ENCODE measurements around the gene SHANK2.
"Not testable (repeated sequence)": the region's sequence is repeated elsewhere in the genome, so short reads cannot be mapped to it uniquely, and the experiment has no call there.

Gene SHANK2

DNA sequence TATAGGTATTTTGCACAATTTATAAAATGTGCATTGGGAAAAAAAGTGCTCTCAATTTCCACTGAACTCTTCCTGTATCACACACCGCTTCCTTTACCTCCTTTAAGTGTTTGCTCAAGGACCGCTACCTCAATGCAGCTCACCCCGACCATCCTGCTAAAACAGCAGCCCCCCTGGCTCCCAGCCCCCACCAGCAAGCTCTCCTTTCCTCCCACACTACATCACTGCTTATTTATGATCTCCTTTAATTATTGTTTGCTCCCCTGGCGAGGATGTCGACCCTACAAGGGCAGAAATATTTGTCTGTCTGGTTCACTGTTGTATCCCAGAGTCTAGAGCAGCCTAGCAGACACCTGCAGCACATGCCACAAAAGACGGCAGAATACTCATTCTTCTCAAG, 10.0 kb downstream of the SHANK2 start:
- no peak for DNase-seq

DNA sequence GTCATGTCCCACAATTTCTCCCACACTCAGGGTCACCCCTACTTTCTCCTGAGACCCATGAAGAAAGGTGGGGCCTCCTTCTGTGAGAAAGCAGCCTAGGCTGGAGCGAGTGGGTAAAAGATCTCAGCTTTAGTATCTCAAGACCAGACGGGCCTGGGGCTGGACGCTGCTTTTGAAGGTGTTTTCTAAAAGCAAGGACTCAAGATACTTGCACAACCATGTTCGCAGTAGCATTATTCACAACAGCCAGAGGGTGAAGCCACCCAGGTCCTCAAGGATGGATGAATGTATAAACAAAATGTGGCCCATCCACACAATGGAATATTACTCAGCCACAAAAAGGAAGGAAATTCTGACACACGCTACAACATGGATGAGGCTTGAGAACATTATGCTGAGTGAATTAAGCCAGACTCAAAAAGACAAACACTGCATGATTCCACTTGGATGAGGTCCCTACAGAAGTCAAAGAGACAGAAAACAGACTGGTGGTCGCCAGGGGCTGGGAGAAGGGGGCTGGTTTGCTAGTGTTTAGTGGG, 10.6 kb downstream of the SHANK2 start:
- no peak for DNase-seq

DNA sequence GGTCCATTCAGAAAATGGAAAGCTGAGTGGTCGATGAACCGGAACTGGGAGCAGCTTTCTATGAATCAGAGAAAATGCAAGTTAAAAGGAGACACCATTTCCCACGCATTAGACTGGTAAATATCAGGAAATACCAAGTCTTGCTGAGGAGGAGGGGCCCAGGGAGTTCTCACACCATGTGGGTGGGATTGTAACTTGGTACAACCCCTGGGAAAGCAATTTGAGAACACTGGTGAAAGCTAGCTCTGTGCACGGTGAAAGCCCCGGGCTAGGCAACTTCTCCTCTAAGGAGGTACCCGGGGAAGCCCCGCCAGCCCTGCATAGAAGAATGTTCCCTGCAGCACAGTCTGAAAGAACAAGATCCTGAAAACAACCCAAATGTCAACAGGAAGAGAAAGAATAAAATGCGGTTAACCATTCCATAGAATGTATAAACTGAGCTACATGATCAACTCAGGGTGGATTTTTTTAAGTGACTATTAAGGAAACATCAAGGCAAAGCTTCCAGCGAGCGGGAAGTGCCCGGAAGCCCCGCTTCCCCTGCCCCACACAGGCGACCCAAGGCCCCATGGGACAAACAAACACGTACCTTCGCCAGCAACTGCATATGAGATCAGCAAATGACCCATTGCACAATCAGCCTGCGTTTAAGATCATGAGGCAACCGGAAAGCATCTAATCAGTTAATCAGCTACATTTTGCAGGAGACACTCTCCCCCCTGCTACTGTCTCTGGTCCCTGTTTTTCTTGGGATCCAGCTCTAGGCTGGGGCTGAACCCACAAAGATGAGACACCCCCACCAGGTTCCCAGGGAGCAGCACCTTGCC, 11.3 kb downstream of the SHANK2 start:
- no peak for DNase-seq

DNA sequence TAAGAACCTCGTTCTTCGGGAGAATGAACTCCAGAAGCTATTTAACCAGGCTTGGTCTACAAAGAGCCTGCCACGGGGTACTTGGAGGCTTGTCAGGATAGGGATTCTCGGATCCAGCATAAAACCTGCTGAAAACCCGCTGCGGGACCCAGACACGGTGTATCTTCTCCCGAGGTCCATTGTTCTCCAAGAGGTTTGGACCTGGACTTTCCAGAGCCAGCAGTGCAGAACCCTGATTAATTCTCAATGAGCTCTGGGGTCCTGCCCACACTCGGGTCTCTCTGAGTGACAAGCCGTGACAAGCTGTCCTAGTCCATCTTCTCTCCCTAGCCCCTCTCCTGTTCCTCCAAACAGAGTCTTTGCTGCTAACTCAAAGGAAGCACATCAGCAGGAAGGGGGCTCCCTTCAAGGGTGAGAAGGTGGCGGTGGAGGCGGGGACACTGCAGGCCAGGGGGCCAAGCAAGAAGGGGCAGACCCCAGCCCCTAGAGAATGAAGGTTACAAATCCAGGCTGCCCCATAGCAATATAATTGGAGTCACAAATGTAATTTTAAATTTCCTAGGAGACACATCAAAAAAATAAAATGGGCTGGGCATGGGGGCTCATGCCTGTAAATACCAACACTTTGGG, 12.2 kb downstream of the SHANK2 start:
- no peak for DNase-seq

DNA sequence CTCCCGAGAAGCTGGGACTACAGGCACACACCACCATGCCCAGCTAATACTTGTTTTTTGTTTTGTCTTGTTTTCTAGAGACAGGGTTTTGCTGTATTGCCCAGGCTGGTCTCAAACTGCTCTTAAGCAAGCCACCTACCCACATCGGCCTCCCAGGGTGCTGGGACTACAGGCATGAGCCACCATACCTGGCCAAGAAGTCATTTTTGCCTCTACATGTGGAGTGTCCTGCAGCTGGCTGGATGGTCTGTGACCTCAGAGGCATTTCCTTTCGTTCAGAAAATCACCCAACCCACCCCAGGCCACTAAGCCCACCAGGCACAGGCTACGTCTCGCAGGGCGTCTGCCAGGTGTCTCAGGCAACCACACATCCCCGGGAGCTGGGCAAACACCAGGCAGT, 12.8 kb downstream of the SHANK2 start:
- DNase-seq: no peak

DNA sequence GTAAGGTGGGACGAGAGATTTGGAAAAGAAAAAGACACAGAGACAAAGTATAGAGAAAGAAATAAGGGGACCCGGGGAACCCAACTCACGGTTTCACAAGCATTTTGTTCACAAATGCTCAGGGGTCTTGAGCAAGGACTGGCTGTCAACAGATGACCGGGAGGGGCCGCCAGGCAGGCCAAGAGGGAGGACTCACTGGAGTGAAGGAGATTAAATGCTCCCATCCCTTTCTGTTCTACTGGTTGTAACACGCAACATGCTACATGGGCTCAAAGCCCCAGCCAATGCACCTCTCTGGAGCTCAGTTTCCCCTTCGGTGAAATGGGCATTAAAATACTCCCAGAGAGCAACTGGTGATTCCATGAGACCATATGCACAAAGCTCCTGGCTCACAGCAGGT, 13.4 kb downstream of the SHANK2 start:
- no peak for DNase-seq

DNA sequence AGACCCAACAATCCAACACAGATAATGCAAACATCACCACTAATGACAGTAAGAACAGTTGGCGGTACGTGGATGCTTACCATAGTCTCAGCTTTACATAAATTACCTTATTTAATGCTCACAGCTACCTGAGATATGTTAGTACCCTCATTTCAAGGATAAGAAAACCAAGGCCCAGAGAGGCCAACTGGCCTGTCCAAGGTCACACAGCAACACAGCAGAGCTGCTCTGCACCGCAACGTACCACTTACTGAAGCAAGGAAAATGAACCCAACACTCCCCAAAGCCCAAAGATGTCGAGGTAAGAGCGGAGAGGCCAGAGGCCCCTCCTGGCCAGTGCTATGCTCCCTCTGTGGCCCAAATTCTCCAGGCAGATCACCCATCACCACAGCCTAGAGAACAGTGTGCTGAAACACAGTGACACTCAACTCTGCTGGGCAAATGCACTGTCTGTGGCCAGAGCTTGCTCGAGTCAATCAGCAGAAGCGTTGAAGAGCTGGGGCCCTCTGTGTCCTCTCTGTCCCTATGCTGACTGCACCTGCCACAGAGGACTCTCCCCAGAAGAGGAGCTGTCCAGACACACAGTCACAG, 14.0 kb downstream of the SHANK2 start:
- DNase-seq: no peak

DNA sequence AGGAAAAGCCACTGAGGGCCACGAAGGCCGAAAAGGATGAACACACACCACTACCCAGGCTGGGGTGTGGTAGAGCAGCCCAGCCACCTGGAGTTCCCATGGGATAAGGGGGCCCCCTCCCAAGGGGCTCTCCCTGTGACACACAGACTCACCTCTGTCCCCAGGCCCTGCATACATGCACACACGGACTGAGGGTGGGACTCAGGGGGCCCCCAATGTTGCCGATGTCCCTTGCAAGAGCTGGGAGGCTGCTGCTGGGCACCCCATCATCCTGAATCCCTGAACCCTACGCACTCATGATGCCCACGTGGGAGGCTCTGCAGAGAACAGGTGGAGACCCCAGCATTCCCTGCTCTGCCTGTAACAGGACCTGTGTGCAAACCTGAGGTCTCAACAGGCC, 14.5 kb downstream of the SHANK2 start:
- no peak for DNase-seq

DNA sequence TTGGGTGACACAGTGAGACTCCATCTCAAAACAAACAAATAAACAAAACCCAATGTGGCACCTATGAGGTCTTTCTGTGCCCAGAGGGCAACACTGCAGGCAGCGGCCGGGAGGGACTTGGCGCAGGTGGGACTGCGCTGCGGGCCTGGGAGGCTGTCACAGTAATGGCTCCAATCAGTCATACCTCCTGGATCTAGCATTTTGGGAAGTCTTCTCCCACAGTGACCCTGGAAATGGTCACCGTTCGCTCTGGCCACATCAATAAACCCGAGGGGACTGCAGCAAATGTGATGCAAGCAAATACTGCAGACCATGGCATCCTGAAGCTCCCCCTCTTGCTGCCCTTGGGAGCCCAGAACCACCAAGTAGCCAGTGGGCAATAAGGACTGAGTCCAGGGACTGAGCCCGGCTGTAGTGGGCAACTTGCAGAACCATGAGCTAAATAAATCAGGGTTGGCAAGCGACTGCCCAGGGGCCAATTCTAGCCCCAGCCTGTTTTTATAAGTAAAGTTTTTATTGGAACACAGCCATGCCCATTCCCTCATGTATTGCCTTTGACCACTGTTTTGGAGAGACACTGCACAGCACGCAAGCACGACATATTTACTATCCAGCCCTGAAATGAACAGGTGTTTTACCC, 15.4 kb downstream of the SHANK2 start:
- no peak for DNase-seq

DNA sequence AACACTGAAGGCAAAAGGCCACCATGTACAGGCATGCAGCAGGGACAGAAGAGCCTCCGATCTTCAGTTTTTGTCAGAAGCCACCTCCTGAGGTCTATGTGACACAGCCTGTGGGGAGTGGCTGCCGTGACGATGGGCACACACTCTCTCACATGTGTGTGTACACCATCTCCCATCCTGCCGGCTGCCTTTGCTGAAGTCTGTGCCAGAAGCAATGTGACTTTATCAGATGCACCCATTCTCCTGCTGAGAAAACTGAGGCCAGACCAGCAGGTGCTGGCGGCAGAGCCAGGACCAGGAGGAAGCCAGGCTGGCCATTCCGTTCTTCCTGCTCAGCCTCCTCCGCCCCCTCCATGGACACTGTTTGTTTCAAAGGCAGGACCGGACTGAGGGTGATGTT, 16.7 kb downstream of the SHANK2 start:
- DNase-seq: no peak

DNA sequence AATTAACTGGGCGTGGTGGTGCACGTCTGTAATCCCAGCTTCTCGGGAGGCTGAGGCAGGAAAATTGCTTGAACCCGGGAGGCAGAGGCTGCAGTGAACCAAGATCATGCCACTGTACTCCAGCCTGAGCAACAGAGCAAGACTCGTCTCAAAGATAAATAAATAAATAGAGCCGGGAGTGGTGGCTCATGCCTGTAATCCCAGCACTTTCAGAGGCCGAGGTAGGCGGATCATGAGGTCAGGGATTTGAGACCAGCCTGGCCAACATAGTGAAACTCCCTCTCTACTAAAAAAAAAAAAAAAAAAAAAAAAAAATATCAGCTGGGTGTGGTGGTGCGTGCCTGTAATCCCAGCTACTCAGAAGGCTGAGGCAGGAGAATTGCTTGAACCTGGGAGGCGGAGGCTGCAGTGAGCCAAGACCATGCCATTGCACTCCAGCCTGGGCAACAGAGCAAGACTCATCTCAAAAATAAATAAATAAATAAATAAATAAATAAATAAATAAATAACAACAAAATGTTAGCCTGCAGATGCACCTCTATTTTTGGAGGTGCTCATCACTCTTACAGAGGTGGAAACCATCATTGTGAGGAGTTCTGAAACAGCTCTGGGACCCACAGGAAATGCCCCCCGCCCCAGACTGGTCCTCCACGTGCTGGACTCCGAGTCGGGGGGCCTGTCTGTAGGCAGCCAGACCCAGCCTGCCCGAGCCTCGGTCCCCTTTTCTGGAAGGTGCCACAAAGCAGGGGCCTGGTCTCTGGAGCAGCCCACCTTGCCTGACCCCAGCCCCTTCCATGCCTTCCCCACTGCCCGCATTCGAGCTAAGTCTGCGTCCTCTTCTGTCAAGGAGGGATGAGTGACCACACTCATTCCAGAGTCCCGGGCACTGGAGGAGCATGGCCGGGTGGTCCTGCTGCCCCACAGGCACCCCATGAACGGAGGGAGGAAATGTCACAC, 18.2 kb downstream of the SHANK2 start:
- DNase-seq: not testable (repeated sequence)

DNA sequence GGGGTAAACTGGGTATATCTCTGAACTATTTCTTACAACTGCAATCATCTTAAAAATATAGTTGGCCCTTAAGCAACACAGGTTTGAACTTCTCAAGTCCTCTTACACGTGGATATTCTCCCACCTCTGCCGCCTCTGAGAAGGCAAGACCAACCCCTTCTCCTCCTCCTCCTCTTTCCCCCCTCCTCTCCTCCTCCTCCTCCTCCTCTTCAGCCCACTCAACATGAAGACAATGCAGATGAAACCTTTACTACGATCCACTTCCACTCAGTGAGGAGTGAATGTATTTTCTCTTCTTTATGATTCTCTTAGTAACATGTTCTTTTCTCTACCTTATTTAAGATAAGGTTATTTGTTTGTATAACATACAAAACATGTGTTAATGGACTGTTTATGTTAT, 20.0 kb downstream of the SHANK2 start:
- DNase-seq: no peak

DNA sequence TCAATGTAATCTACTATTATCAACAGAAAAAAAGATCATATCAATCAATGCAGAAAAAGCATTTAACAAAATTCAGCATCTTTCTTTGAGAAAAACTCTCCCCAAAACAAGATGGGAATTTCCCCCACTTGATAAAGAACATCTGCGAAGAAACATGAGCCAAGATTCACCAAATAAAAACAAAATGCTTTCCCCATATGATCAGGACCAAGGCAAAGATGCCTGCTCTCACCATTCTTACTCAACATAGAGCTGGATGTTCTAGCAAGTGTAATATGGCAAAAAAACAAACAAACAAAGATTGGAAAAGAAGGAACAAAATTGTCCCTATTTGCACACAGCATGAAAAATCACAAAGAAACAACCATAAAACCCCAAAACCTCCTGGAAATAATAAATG, 23.4 kb downstream of the SHANK2 start:
- no peak for DNase-seq

DNA sequence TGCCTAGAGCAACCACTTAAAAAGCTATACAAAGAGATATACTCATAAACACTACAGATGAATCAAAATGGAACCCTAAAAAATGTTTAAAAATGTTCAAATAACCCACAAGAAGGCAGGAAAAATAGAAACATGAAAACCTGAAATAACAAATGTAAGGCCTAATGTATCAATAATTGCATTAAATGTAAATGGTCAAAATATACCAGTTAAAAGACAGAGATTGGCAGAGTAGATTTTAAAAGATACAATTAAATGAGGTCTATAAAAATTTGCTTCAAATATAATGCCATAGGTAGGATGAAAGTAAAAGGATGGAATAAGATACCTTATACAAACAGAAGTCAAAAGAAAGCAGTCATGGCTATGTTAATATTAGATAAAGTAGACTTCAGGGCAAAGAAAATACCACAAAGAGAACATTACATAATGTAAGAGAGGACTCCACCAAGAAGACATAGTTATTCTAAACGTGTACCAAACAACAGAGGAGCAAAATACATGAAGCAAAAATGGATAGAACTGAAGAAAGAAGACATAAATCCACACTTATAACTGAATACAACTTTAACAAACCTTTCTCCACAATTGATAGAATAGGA, 25.2 kb downstream of the SHANK2 start:
- no peak for DNase-seq

DNA sequence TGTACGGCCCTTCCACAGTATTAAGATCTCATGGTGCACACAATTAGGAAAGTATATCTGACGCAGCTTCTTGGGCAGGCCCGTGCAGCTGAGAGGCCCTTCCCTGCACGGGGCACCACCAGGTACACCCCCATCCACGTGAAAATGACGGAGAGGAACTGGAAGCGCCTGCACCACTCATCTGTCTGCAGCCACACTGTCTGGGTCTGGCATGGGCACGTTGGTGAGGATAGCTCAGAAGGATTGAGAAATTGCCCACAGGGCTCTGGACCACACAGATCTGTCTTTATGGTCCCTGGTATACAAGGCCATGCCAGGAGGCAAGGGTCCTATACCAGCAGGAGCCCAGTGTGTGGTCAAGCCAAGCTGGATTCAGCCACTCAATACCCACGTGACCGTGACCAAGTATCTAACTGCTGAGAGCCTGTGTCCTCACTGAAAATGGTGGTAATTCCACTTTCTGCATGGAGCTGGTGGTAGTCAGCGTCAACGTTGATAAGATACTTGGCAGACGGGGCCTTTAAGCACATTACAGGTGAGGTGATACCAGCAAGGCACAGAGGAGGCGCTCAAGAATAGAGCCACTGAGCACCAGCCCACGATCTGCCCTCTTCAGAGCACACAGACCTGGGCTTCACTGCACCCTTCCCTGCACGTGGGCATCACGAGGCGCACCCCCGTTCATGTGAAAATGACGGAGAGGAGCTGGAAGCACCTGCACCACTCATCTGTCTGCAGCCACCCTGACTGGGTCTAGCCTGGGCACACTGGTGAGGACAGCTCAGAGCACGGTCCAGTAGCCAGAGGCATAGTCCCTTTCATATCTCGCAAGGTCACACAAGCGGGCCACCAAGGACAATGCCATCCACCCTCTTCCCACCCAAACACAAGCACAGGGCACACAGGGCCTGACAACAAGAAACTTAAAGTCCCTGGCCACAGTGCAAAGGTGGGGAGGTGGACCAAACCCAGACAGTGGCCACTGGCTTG, 28.4 kb downstream of the SHANK2 start:
- DNase-seq: no peak

DNA sequence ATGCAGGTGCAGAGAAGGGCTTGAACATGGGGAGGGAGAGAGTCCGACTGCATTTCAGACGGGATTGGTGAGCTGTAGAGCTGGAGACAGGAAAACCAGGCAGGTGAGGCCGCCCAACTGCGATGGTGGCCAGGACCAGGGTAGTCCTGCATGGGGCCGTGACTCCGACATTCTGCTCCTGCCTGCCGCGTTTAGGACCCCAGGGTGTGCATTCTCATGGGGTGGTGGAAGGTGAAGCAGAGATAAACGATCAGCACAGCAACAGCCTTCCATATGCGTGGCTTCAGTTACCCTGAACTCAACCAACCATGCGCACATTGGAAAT, 29.3 kb downstream of the SHANK2 start:
- DNase-seq: no peak

DNA sequence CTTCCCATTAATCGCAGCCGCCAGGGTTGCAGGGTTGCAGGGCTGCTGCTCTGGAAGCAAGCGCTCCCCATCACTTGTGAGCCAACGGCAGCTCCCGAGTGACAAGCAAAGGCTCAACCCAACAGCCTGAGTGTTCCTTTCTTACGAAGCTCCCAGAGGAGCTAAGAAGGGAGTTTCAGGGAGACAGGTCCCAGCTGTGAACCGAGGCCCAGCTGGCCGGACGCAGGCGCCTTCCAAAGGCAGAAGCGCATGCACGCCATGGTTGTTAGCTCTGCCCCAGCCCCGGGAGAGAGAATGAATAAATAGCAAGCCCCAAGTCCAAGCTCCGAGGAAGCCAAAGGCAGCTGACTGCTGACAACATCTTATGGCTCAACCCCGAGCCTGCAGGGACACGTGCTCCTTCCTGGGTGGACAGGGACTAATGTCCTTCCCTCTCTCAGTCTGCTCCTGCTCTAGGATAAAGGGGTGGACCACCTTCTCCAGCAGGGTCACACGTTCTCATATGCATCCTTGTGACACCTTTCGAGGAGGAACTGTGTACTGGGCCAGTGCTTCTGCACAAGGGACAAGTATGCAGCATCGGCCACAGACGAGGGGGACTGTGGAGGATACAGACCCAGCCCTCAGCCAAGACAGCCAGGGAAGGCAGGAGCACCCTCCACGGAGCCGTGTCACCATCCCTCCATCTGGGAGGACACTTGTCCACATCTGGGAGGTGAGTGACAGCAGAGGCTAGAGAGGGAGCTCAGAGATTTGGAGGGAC, 29.9 kb downstream of the SHANK2 start:
- DNase-seq: no peak

DNA sequence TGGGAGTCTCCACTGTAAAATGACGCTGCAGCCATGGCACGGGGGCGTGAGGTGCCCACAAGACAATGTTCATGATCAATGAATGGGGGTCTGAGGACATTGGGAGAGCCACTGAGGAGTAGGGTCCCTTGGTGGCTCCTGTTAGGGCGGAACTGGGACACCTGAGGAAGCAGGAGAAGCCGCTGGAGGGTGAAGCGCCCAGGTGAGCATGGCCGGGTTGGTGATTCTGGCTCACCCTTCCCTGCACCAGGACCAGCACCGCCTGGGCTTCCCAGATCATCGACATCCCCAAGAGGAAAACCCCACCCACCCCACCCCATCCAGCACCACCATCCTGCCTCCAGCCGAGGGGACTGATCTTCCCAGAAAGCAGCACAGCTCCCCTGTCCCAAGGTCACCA, 30.6 kb downstream of the SHANK2 start:
- no peak for DNase-seq

DNA sequence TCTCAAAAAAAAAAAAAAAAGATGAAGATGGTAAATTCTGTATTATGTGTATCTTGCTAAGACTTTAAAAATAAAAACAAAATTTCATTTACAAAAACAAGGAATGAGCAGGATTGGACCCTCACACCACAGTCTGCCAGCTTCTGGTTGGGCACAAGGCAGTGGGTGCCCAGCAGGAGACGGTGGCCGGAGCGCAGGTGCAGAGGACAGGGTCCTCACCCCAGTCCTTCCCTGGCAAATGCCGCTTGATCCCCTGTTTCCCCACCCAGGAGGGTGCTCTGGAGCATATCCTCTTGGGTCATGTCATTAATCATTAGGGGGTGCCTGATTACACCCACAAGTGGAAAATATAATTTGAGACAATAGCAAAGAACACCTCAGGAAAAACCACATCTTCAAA, 31.2 kb downstream of the SHANK2 start:
- no peak for DNase-seq

Measured in retina (tissue), 1 donor.